HPDE6-E6E7 (cell line): Measurements from ENCODE around the gene ACTR2.
A peak's percentile ranks its signal among the peaks of the same experiment; 100 is the strongest.
"Not testable (repeated sequence)": the region's sequence is repeated elsewhere in the genome, so short reads cannot be mapped to it uniquely, and the experiment has no call there.

Experiments
- DNase-seq: peaks from one replicate; pipeline ENCODE4 v3.0.0; 2011; ENCODE audit warnings: missing footprints; ENCODE audit errors: extremely low spot score

Gene ACTR2

DNA sequence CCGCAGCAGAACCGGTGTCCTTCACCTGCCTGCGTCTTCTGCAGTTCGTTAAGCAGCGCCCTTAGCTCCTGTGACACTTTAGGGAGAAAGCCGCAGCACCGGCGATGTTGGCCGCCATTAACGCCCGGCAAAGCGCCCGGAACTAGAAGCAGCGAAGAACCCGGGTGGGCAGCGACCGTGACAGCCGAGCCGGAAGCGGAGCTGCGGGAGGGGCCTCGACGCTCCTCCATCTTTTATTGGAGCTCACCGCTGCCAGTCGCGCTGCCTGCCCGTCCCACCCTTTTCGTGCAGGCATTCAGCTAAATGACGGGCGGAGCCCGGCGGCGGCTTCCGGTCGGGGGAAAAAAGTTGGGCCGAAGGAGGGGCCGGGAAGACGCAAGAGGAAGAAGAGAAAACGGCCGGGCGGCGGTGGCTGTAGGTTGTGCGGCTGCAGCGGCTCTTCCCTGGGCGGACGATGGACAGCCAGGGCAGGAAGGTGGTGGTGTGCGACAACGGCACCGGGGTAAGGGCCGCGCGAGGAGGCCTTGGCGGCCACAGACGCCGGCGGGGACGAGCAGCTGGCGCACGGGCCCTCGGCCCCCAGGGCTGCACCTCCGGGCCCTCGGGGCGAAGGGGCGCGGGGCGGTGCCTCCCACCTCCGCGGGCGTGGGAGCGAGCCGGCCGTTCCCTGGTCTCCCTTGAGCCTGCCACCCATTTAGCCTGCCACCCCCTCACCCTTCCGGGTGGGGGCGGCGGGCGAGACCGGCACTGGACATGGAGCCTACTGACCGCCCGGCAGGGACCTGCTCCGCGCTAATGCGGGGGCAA, at the start of gene ACTR2:
Gene ACTR2 (plus strand): TSS at position 376 of the 807 bp plus-strand sequence. CDS start 79 bp downstream, at position 455.
- peak; percentile 89 for DNase-seq

DNA sequence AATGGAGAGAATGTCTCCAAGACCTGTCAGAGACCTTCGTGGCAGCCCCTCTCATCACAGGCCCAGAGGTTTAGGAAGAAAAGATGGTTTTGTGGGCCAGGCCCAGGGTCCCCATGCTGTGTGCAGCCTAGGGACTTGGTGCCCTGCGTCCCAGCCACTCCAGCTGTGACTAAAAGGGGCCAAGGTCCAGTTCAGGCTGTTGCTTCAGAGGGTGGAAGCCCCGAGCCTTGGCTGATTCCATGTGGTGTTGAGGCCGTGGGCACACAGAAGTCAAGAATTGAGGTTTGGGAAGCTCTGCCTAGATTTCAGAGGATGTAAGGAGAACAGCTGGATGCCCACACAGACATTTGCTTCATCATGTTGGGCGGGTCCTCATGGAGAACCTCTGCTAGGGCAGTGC, 45.1 kb upstream of the ACTR2 start:
- no peak for DNase-seq

DNA sequence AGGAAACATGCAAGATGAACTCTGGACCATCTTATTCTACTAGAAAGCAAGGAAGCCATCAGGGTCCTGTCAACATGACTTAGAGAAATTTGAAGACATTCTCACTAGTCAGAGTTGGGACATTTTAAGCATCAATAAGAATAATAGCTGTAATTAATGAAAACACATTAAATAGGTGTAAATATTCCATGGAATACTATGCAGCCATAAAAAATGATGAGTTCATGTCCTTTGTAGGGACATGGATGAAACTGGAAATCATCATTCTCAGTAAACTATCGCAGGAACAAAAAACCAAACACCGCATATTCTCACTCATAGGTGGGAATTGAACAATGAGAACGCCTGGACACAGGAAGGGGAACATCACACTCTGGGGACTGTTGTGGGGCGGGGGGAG, 44.2 kb upstream of the ACTR2 start:
- DNase-seq = not testable (repeated sequence)

DNA sequence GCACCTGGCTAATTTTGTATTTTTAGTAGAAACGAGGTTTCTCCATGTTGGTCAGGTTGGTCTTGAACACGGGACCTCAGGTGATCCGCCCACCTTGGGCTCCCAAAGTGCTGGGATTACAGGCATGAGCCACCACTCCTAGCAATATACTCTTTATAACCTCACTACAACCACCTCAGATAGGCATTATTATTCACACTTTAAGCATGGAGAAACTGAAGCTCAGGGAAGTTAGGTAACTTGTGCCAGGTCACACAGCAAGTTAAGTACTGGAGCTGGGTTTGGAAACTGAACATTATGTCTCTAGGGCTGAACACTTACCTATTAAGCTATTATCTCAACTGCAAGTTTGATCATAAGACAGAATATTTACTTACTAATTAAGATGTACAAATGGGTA, 42.6 kb upstream of the ACTR2 start:
- DNase-seq = no peak

DNA sequence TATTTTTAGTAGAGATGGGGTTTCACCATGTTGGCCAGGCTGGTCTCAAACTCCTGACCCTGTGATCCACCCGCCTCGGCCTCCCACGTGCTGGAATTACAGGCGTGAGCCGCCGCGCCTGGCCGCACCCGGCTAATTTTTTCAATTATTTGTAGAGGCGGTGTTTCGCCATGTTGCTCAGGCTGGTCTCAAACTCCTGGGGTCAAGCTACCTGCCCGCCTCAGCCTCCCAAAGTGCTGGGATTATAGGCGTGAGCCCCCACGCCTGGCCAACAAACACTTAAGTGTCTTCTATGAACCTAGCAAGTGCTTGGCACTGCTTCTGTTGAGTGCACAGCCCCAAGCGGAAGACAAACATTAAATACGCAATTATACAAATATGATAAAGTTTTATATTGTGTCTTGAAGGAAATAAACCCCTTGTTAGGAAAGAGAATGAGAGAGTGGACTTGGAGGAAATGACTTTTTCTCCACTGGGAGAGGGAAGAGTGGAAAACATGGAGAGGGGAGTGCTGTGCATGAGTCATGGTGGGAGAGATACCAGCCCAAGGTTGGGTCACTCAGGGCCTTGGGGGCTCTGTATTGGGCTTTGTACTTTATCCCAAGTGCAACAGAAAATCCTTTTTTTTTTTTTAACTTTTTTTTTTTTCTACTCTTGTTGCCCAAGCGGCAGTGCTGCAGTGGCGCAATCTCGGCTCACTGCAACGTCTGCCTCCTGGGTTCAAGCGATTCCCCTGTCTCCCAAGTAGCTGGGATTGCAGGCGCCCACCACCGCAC, 41.4 kb upstream of the ACTR2 start:
- no peak for DNase-seq

DNA sequence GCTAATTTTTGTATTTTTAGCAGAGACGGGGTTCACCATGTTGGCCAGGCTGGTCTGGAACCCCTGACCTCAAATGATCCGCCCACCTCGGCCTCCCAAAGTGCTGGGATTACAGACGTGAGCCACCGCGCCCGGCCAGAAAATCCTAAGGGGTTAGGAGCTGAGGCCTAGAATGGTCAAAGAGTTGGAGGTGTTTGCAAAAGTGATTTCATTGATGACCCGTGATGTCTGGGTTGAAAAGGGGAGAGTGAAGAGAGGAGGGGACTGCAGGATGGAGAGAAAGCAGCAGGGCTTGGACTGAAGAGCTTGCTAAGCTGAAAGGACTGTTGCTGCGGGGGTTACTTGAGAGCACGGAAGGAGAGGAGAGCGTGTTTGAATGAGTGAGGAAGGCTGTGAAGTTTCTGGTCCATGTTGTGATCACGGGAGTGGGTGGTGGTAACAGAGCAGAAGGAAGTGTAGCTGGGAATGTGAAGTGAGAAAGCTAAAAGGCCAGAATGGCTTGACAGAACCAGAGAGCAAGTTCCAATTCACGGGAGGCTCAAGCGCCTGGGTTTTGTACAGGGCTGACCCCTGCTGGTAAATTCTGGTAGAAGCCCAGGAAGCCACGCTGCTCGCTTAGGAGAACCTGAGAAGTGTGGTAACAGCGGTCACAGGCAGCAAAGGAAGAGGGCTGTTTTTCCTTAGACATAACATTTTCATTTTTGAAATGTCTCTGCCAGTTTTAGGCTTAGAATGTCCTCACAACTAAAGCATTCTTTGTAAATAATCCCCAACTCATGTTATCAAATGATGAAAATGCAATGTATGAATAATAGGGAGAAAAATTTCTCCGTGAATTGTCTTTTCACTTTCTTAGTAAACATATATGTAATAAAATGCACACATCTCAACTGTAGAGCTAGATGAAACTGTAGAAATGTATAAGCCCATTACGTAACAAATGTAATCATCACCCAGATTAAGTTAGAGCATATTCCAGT, 40.5 kb upstream of the ACTR2 start:
- DNase-seq = peak; percentile 81

DNA sequence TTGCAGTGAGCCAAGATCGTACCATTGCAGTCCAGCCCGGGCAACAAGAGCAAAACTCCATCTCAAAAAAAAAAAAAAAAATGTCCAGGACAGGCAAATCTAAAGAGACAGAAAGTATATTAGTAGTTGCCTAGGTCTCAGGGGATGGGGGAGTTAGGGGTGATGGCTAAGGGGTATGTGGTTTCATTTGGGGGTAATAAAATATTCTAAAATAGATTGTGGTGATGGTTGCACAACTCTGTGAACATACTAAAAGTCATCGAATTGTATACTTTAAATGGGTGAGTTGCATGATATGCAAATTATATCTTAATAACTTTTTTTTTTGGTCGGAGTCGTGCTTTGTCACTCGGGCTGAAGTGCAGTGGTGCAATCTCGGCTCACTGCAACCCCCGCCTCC, 34.2 kb upstream of the ACTR2 start:
- DNase-seq = no peak

DNA sequence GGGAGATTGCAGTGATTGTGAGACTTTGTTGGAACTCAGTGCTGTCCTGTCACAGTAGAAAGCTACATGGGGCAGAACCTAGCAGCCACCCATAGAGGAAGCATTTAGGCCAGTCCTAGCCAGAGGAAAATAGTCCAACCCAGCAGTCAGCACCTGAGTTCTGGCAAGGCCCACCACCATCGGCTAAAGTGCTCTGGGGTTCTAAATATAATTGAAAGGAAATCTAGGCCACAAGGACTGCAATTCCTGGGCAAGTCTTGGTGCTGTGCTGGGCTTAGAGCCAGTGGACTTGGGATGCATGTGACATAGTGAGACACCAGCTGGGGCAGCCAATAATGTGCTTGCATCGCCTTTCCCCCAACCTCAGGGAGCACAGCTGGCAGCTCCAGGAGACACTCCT, 28.9 kb upstream of the ACTR2 start:
- DNase-seq = no peak

DNA sequence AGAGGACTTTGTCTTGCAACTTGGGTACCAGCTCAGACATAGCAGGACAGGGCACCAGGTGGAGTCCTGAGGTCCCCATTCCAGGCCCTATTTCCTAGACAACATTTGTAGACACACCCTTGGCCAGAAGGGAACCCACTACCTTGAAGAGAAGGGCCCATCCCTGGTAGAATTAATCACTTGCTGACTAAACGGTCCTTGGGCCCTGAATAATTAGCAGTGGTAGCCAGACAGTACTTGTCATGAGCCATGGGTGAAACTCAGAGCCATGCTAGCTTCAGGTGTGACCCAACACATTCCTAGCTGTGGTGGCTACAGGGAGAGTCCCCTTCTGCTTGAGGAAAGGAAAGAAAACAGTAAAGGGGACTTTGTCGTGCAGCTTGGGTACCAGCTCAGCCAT, 28.5 kb upstream of the ACTR2 start:
- DNase-seq = no peak

DNA sequence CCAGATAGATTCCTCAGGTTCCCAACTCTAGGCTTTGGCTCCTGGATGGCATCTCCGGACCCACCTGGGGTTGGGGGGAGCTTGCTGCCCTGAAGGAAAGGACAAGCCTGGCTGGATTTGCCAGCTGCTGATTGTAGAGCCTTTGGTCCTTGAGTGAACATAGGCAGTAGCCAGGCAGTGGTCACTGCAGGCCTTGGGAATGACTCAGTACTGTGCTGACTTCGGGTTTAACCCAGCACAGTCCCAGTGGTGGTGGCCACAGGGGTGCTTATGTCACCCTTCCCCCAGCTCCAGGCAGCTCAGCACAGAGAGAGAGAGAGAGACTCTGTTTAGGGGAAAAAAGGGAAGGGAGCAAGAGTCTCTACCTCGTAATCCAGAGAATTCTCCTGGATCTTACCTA, 27.7 kb upstream of the ACTR2 start:
- DNase-seq = no peak

DNA sequence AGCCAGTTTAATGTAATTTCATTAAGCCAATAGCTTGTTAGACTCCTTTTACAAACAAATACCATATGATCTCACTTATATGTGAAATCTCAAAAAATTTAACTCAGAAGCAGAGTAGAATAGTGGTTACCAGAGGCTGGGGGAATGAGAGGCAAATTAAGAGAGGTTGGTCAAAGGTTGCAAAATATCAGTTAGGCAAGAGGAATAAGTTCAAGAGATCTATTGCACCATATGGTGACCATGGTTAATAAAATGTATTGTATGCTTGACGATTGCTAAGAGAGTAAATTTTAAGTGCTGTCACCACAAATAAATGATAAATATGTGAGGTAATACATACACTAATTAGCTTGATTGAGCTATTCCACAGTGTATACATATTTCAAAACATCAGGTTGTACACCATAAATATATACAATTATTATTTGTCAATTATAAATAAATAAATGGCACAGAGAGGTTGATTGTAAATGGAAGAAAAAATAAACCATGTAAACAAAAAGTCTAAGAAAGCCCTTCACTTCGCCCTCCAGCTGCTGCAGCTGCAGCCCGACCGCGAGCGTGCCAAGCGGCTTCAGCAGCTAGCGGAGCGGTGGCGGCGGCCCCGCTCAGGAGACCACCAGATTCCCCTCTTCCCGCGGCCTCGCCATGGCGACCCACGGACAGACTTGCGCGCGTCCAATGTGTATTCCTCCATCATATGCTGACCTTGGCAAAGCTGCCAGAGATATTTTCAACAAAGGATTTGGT, 23.0 kb upstream of the ACTR2 start:
- no peak for DNase-seq

DNA sequence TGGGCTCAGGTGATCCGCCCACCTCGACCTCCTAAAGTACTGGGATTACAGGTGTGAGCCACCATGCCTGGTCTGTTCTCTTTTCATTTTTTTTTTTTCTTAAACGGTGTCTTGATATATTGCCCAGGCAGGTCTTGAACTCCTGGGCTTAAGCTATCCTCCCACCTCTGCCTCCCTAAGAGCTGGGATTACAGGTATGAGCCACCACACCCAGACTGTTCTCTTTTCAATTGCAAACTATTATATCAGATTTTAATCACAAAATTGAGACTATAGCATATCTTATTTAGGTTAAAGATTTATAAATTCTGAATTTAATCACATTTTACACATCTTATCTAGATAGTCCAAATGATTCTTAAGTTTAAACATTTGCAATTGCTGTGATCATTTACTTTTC, 15.5 kb upstream of the ACTR2 start:
- DNase-seq = no peak

DNA sequence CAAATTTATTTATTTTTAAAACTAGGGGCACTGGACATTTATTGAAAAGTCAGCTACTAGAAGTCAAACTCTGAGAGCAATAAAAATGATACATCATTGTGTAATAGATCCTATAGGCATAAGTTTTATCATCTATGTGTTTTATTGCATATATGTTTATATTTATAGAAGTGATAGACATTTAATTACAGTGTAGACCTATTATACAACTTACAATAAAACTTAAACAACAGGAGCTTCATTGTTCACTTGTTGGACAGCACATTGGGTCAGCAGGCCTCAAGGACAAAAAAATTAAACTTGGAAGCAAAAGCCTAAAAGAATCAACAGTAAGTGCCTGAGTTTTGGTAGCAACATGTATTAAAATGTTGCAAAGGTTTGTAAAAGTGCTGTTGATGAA, 15.0 kb upstream of the ACTR2 start:
- DNase-seq = no peak

DNA sequence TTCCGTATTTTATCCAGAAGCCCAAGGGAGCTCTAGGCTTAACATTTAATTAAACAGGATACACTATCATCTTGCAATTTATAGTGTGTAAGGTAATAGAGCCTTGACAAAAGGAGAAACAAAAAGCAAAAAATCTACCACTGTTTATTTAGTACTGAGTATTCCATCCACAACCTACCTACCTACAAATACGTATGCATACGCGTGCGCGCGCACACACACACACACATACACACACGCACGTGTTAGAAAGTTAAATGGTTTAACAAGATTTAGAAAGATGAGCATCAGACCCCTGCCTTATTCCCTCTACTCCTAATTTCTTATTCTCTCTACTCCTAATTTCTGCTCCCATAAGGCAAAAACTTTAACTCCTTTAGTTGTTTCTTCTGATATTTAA, 14.6 kb upstream of the ACTR2 start:
- no peak for DNase-seq

DNA sequence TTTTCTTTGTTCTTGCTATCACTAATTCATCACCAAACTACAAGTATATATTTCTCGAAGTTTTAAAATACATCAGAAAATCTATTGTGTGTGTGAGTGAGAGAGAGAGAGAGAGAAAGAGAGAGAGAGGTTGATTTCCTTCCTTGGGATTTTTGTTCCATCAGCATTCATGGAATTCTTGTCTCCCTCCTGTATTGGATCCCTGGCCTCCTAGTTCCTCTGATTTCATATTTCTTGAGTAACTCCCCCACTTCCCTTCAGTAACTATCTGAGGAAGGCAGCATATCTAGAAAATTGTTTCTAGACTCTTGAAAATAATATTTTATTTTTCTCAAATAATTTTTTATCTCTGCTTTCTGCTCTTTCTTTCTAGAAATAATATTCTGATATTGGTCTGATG, 13.3 kb upstream of the ACTR2 start:
- DNase-seq = no peak

DNA sequence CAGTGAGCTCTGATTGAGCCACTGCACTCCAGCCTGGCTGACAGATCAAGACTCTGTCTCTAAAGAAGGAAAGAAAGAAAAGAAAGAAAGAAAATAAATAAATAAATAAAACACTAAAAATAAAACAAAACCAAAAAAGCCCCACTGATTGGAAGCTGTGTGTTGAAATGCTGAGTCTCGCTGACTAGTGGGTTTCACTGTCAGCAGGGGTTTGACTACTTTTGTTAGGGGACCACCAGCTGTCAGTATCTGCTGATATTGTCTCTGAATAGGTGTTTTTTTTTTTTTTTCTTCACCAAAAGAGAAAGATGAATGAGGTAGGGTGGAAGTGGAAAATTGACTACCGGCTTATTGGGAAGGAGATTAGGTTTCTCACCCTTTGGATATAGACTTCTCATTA, 12.8 kb upstream of the ACTR2 start:
- DNase-seq = no peak

DNA sequence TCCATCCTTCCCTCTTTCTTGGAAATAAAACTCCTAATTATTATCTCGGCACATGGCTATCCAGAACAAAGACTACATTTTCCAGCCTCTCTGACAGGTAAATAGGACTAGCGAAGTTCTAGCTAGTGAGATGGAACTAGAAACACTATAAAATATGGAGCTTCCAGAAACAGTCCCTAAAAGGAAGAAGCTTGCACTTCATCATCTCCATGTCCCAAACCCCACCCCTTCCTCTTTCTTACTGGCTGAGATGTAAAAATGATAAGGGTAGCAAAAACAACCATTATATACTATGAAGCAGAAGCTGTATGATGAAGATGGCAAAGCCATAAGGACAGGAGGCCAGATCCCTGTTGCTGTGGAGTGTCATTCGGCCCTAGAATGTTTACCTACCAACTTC, 11.7 kb upstream of the ACTR2 start:
- DNase-seq = no peak

DNA sequence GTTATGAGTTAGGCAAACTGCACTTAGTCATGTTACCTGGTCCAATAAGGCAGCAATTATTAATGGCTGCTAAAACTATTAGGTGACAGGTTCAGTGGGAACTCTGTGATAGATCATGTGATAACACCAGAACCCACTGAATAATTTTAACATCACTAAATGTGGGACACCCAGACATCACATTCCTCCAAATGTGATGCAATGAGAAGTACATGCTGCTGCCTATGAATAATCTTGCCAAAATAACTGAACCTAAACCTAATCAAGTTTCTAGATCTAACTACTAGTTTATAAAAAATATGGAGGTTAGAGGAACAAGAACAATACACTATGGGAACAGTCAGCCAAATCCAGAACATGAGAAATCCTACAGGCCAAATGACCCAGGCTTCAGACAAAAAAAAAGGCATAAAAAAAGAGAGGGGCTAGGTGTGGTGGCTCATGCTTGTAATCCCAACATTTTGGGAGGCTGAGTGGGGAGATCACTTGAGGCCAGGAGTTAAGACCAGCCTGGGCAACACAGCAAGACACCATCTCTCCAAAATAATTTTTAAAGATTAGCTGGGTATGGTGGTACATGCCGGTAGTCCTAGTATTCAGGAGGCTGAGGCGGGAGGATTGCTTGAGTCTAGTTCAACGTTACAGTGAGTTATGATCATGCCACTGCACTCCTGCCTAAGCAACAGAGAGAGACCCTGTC, 7.0 kb upstream of the ACTR2 start:
- DNase-seq = no peak

DNA sequence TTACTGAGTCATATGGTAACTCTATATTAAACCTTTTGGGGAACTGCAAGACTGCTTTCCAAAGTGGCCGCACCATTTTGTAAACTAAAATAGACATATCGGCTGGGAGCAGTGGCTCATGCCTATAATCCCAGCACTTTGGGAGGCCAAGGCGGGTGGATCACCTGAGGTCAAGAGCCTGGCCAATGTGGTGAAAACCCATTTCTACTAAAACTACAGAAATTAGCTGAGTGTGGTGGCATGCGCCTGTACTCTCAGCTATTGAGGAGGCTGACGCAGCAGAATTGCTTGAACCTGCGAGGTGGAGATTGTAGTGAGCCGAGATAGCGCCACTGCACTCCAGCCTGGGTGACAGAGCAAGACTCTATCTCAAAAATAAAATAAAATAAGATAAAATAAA, 6.4 kb upstream of the ACTR2 start:
- not testable (repeated sequence) for DNase-seq

DNA sequence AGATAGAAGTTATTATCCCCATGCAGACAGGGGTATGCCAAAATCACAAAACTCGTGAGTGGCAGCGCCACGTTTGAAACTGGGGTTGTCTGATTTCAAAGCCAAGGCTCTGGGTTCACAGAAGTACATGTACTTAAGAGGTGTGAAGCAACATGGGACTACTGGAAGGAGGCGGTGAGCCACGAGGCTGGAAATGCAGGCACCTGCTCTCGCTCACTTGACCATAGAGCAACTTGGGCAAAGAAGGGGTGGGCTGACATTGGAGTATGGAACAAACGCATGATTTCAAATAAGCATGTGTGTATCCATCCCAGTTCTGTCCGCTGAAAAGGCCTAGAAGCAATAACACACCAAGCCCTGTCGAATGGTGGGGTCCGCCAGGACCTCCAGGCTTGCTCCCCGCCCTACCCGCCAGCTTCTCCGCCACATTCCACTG, 593 bp upstream of the ACTR2 start:
- DNase-seq = no peak
